GM12878 (cell line): ENCODE data around the gene TMC8. TPM values are rescaled to one million over a fixed set of nuclear protein-coding genes. Genes with fewer than 3 reads are reported as not detected.

Experiments used
- ATAC-seq: fragments of 200-7000 bp; cut with Tn5 transposase; 3 replicates; pipeline ENCODE4 v1.9.1; 2020; ENCODE audit warnings: mild to moderate bottlenecking, moderate library complexity
- BruUV-seq: library from RNA; stranded (reverse); fragments of 400-500 nt; replicated peaks from 2 replicates; lab custom pipeline; 2021; lab: Mats Ljungman, UMichigan
- CTCF ChIA-PET: fragments of 300-600 bp; sonication (Branson Sonifier 250); formaldehyde crosslinking; extraction: SDS; loops from one replicate; lab custom pipeline; 2021; ENCODE audit warnings: inconsistent platforms; lab: Yijun Ruan, JAX
- POLR2A ChIA-PET: fragments of 350-600 bp; formaldehyde crosslinking; extraction: SDS; loops from one replicate; lab custom pipeline; 2021; ENCODE audit warnings: inconsistent platforms; lab: Charles Lee
- RAD21 ChIA-PET: fragments of 300-600 bp; sonication (Branson Sonifier 250); formaldehyde crosslinking; loops from one replicate; lab custom pipeline; 2023; ENCODE audit warnings: antibody characterized with exemption; ENCODE audit not compliant: unreplicated experiment; lab: Charles Lee
- SMC1A ChIA-PET: fragments of 300-600 bp; sonication (Branson Sonifier 250); formaldehyde crosslinking; loops from one replicate; lab custom pipeline; 2023; ENCODE audit not compliant: unreplicated experiment, uncharacterized antibody; lab: Charles Lee
- DNase-seq: peaks from one replicate; pipeline ENCODE4 v3.0.0-alpha.2; 2011; ENCODE audit warnings: low read depth, low spot score
- FAIRE-seq: peaks from 3 replicates; lab custom pipeline; 2011; peaks lifted over from hg19 to GRCh38; lab: Jason Lieb, UNC
- H2AFZ ChIP-seq: 2 replicates; pipeline ENCODE4 v1.6.0; 2011; ENCODE audit warnings: low read depth, low read length, control low read depth; ENCODE audit not compliant: control insufficient read depth
- H3K27ac ChIP-seq: 2 replicates; pipeline ENCODE4 v1.5.1; 2011; ENCODE audit warnings: control low read depth; ENCODE audit not compliant: control insufficient read depth, insufficient read depth
- H3K27me3 ChIP-seq, 2 experiments: replicated peaks in 1 of 2; 2 replicates each; pipeline versions ENCODE4 v1.6.0 to v1.6.1; 2011; ENCODE audit warnings: low read length in 1 of 2; ENCODE audit not compliant: control insufficient read depth in 2 of 2, insufficient read depth in 2 of 2
- H3K36me3 ChIP-seq, 2 experiments: 2 replicates each; pipeline ENCODE4 v1.5.1; 2011; ENCODE audit warnings: low read length in 1 of 2; ENCODE audit not compliant: control insufficient read depth in 2 of 2, insufficient read depth in 2 of 2
- H3K4me1 ChIP-seq: 2 replicates; pipeline ENCODE4 v1.6.1; 2011; ENCODE audit warnings: mild to moderate bottlenecking, low read length, moderate library complexity, mixed read lengths; ENCODE audit not compliant: control insufficient read depth, insufficient read depth
- H3K4me2 ChIP-seq: 2 replicates; pipeline ENCODE4 v1.6.0; 2011; ENCODE audit warnings: control low read depth; ENCODE audit not compliant: control insufficient read depth, insufficient read depth
- H3K4me3 ChIP-seq: fragments of 200-600 bp; sonication (generic); 2 replicates; pipeline ENCODE4 v1.5.1; 2016
- H3K79me2 ChIP-seq: 2 replicates; pipeline ENCODE4 v1.6.0; 2011; ENCODE audit warnings: low read length; ENCODE audit not compliant: control insufficient read depth, insufficient read depth
- H3K9ac ChIP-seq: 2 replicates; pipeline ENCODE4 v1.8.0; 2011; ENCODE audit warnings: low read length, control low read depth, mixed read lengths; ENCODE audit not compliant: control insufficient read depth, insufficient read depth
- H3K9me3 ChIP-seq: replicated peaks from 3 replicates; pipeline ENCODE4 v1.5.1; 2011; ENCODE audit warnings: mild to moderate bottlenecking, low read length; ENCODE audit not compliant: control insufficient read depth, insufficient read depth
- H4K20me1 ChIP-seq: 2 replicates; pipeline ENCODE4 v1.6.0; 2011; ENCODE audit not compliant: control insufficient read depth, insufficient read depth
- POLR2A ChIP-seq: IDR thresholded peaks from 2 replicates; pipeline ENCODE4 v1.6.1; 2011; ENCODE audit warnings: low read depth, mild to moderate bottlenecking, low read length
- POLR2AphosphoS5 ChIP-seq: IDR thresholded peaks from 2 replicates; pipeline ENCODE4 v1.6.1; 2011; ENCODE audit warnings: mild to moderate bottlenecking, low read length, inconsistent platforms
- RELA ChIP-seq: fragments of 450-650 bp; IDR thresholded peaks from 2 replicates; pipeline ENCODE4 v1.8.0; 2014; ENCODE audit warnings: borderline replicate concordance; ENCODE audit not compliant: partially characterized antibody
- whole genome bisulfite sequencing: methylation state at CpG from one replicate; pipeline ENCODE4 v1.1.6; 2016; ENCODE audit warnings: low lambda C conversion rate; ENCODE audit not compliant: insufficient replicate concordance, insufficient coverage; ENCODE audit errors: missing lambda C conversion rate; 5-methylcytosine and 5-hydroxymethylcytosine counted together
- in situ Hi-C: fragments of 300-500 bp; cut with MboI; formaldehyde crosslinking; loops from 9 replicates; pipeline ENCODE4 v1.14.3; 2018; ENCODE audit warnings: mixed read lengths
- intact Hi-C: fragments of 100-400 bp; cut with micrococcal nuclease; formaldehyde crosslinking; loops from one replicate; pipeline ENCODE4 v1.14.2; 2022; ENCODE audit not compliant: unreplicated experiment
- polyA plus RNA-seq, 11 experiments: library from polyadenylated mRNA; depleted of rRNA in 4 of 11; unstranded in 6 of 11; stranded (reverse) in 5 of 11; fragments of >200 nt; fragmentation: Nextera tagmentation in 4 of 11; fragmentation: Illumina TruSeq in 1 of 11; extraction: Ambion mirVana in 4 of 11; extraction: Trizol in 1 of 11; gene quantifications; 1 replicate in 1 of 11; 2 replicates in 10 of 11; pipeline versions ENCODE4 v1.2.1 to v1.2.3, GENCODE V29; 2011 to 2016; ENCODE audit warnings: inconsistent platforms in 2 of 11, missing spikeins in 2 of 11, low read depth in 1 of 11
- total RNA-seq, 4 experiments: library from RNA; depleted of rRNA in 3 of 4; stranded (reverse); fragments of >200 nt in 3 of 4; fragmentation: Illumina TruSeq in 1 of 4; extraction: Trizol in 1 of 4; gene quantifications; 2 replicates each; pipeline versions ENCODE4 v1.2.1 to v1.2.3, GENCODE V29; 2013 to 2021
- TF ChIP-seq, protein P1 (sequence below): fragments of 150-350 bp; IDR thresholded peaks from 2 replicates; pipeline ENCODE4 v1.6.1; 2014; ENCODE audit warnings: mild to moderate bottlenecking, low read depth, low read length
- TF ChIP-seq, protein P2 (sequence below): IDR thresholded peaks from 2 replicates; pipeline ENCODE4 v1.6.1; 2012; ENCODE audit warnings: improper control_type of control experiment, low read depth, low read length; ENCODE audit not compliant: insufficient replicate concordance

Gene TMC8
- total and polyA plus RNA-seq, 10 of the 15 experiments (the other 5 are each of a cell fraction or from before 2014, with no cell fraction given) = 2.7 to 128 (median 40.0) TPM

- H3K9me3 ChIP-seq = no peaks in the 10 kb centered on the region
- H3K27ac ChIP-seq = peak overlapping the region; percentile 13; the same call in 1 of the 2 replicates
- peaks cover 26% of the 10 kb centered on the region for H3K79me2 ChIP-seq
- POLR2A ChIA-PET = interaction anchor here (0.7 to 3.7 kb wide), 9 partner anchors 8 to 37 kb away, joined by 3 to 16 read pairs (median 4); partner anchors contain the start of gene TMC6
- H4K20me1 ChIP-seq = no peaks in the 10 kb centered on the region
- H3K36me3 ChIP-seq = peaks cover 16 to 17% of the 10 kb centered on the region in 2 experiments; a peak in 3 of 4 replicates
- H2AFZ ChIP-seq = no peak overlapping the region
- no peak overlapping the region for H3K4me2 ChIP-seq
- intact Hi-C loops = no loop called here
- CTCF ChIA-PET = interaction anchor here (0.6 to 9.5 kb wide), 13 partner anchors 12 to 106 kb away, joined by 3 to 132 read pairs (median 7); partner anchors contain the start of gene TMC6
- no TSS peak for BruUV-seq
- FAIRE-seq (no peak), ATAC-seq (no peak), DNase-seq (no peak)
- no peaks in the 10 kb centered on the region for H3K27me3 ChIP-seq
- peaks cover 61% of the 10 kb centered on the region for H3K4me1 ChIP-seq
- SMC1A ChIA-PET = interaction anchor here (0.5 to 5.1 kb wide), 7 partner anchors 9 to 53 kb away, joined by 3 to 51 read pairs (median 3); partner anchors contain the start of gene TK1
- no peak overlapping the region for H3K9ac ChIP-seq
- RAD21 ChIA-PET = interaction anchor here (0.8 to 6.8 kb wide), 8 partner anchors 10 to 118 kb away, joined by 3 to 83 read pairs (median 3); partner anchors contain the start of genes TK1 and TMC6
- in situ Hi-C loops = no loop called here
- H3K4me3 ChIP-seq = no peak overlapping the region
- WGBS = 83% methylated on average over 17 of the region's 17 CpGs
- TF ChIP-seq POLR2A (peak; percentile 34), RELA (peak; percentile 2), POLR2AphosphoS5 (no peak)
- TF ChIP-seq, protein P1, sequence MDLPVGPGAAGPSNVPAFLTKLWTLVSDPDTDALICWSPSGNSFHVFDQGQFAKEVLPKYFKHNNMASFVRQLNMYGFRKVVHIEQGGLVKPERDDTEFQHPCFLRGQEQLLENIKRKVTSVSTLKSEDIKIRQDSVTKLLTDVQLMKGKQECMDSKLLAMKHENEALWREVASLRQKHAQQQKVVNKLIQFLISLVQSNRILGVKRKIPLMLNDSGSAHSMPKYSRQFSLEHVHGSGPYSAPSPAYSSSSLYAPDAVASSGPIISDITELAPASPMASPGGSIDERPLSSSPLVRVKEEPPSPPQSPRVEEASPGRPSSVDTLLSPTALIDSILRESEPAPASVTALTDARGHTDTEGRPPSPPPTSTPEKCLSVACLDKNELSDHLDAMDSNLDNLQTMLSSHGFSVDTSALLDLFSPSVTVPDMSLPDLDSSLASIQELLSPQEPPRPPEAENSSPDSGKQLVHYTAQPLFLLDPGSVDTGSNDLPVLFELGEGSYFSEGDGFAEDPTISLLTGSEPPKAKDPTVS = no peak
- TF ChIP-seq, protein P2, sequence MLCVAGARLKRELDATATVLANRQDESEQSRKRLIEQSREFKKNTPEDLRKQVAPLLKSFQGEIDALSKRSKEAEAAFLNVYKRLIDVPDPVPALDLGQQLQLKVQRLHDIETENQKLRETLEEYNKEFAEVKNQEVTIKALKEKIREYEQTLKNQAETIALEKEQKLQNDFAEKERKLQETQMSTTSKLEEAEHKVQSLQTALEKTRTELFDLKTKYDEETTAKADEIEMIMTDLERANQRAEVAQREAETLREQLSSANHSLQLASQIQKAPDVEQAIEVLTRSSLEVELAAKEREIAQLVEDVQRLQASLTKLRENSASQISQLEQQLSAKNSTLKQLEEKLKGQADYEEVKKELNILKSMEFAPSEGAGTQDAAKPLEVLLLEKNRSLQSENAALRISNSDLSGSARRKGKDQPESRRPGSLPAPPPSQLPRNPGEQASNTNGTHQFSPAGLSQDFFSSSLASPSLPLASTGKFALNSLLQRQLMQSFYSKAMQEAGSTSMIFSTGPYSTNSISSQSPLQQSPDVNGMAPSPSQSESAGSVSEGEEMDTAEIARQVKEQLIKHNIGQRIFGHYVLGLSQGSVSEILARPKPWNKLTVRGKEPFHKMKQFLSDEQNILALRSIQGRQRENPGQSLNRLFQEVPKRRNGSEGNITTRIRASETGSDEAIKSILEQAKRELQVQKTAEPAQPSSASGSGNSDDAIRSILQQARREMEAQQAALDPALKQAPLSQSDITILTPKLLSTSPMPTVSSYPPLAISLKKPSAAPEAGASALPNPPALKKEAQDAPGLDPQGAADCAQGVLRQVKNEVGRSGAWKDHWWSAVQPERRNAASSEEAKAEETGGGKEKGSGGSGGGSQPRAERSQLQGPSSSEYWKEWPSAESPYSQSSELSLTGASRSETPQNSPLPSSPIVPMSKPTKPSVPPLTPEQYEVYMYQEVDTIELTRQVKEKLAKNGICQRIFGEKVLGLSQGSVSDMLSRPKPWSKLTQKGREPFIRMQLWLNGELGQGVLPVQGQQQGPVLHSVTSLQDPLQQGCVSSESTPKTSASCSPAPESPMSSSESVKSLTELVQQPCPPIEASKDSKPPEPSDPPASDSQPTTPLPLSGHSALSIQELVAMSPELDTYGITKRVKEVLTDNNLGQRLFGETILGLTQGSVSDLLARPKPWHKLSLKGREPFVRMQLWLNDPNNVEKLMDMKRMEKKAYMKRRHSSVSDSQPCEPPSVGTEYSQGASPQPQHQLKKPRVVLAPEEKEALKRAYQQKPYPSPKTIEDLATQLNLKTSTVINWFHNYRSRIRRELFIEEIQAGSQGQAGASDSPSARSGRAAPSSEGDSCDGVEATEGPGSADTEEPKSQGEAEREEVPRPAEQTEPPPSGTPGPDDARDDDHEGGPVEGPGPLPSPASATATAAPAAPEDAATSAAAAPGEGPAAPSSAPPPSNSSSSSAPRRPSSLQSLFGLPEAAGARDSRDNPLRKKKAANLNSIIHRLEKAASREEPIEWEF = no peak
- TF ChIP-seq, all 136 proteins: peak for 2
Observed at GRCh38 chr17:78138204-78139060, 7.9 kb downstream of the TMC8 start.
